GM21528 (cell line): ENCODE data around the gene ANTXR1.

Experiments
- ATAC-seq: cut with Tn5 transposase; IDR thresholded peaks from one replicate; pipeline ENCODE4 v1.9.1; 2021; ENCODE audit warnings: mild to moderate bottlenecking, moderate library complexity; ENCODE audit not compliant: unreplicated experiment, low FRiP score

The ANTXR1 gene

GRCh38 chr2:69031466-69031865 lies 18.5 kb downstream of the ANTXR1 start:
- ATAC-seq = no peak

DNA sequence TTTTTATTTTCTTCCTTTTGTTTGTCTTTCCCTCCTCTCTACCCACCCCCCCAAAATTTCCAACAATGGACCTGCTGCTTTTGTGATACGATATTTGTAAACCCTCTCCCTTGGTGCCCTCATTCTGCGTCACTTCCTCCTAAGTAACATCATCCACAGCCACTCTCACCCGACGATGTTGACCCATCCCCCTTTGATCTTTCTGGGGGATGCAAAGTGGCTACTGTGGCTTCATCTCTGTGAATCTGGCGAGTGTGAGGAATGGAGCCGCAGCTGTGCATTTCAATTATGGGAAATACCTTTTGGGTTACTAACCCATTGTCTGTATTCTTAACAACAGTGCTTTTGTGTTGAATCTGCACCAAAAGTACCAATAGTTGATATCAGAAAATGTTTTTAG lies 19.4 kb downstream of the ANTXR1 start:
- no peak for ATAC-seq

DNA sequence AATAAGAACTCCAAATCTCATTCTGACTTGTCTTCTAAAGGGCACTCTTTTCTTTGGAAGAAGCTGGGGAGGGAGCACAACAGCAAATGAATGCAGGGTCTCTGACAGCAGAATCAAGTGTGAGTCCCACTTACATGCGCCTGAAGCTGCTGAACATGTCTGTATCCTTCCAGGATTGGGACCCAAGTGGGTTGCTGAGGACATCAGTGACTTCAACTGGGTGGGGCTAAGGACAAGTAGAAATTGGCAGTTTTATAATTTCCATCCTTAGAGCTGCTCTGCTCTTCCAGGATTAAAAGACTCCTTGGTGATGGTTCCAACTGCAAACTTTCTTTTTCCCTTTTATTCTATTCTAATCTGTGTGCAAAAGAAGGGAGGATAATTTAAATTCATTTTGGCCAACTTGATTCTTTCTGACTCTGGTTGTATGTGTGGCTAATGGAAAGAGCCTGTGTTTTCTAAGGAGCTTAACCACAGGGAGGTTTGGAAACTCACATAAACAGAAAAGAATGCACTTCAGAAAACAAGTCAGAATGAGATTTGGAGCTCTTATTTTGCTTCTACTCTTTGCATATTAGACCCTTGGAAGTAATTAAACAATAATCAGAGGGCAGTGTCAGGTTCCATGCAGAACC lies 20.6 kb downstream of the ANTXR1 start:
- ATAC-seq = no peak

GRCh38 chr2:69034122-69034521 lies 21.1 kb downstream of the ANTXR1 start:
- ATAC-seq = no peak

- no peak for ATAC-seq
Observed at GRCh38 chr2:69034845-69035244, 21.9 kb downstream of the ANTXR1 start.

- no peak for ATAC-seq
Observed at GRCh38 chr2:69036926-69037325, 23.9 kb downstream of the ANTXR1 start.

DNA sequence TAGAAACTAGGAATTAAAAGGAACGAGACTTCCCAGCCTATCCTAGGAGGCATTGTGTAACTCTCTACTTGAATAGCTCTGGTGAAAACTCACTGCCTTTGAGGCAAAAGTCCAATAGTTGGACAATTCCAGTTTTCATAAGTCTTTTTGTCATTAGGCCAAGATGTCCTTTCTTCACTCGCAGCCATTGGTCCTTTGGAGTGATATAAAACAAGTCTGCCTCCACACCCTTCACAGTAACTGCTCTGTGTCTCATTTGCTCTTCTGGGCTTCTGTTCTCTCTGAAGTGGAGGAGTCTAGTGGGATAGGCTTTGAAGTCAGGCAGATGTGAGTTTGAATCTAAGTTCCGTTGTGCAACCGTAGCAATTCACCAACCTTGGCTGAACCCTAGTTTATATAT lies 28.2 kb downstream of the ANTXR1 start:
- no peak for ATAC-seq

DNA sequence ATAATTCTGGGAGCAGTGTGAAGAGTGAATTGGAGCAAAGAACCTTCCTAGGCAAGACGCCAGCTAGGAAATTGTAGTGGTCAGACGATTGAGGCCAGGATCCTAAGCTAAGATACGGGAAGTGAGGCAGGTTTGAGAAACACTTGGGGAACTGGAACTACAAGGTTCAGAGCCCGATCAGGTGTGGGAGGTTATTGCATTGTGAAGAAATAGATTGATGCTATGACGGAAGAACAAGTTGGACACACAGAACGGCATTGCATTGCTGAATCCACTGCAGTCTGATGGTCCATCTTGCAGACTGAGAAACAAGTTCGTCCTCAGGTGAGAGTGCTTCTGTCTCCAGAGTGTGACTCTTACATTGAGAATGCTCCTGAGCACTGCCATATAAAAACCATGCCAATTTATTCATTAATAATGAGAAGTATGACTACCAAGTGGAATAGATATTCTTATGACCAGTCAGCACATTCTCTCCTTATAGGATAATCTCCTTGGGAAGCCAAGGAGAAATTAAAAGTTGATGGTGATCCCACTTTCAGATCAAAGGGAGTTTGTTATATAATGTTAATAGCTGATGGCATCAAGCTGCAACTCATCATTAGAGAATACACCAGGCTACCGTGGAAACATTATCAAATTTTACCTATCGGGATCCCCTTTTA lies 30.9 kb downstream of the ANTXR1 start:
- ATAC-seq = no peak

GRCh38 chr2:69046221-69046662 lies 33.3 kb downstream of the ANTXR1 start:
- no peak for ATAC-seq

- ATAC-seq = no peak
Observed at GRCh38 chr2:69047625-69048145, 34.7 kb downstream of the ANTXR1 start.

DNA sequence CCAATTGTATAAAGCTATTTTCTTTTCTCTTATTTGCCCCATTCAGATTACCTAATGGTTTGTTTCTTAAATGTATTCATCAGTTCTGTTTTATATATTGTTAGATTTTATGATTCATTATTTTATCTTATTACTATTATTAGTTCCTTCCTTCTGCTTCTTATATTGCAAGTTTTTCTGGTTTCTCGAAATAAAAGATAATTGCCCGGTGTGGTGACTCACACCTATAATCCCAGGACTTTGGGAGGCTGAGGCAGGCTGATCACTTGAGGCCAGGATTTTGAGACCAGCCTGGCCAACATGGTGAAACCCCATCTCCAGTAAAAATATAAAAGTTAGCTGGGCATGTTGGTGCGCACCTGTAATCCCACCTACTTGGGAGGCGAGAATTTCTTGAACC lies 37.8 kb downstream of the ANTXR1 start:
- ATAC-seq = no peak

GRCh38 chr2:69053416-69053965 lies 40.5 kb downstream of the ANTXR1 start:
- no peak for ATAC-seq

GRCh38 chr2:69054431-69054830 lies 41.5 kb downstream of the ANTXR1 start:
- no peak for ATAC-seq

DNA sequence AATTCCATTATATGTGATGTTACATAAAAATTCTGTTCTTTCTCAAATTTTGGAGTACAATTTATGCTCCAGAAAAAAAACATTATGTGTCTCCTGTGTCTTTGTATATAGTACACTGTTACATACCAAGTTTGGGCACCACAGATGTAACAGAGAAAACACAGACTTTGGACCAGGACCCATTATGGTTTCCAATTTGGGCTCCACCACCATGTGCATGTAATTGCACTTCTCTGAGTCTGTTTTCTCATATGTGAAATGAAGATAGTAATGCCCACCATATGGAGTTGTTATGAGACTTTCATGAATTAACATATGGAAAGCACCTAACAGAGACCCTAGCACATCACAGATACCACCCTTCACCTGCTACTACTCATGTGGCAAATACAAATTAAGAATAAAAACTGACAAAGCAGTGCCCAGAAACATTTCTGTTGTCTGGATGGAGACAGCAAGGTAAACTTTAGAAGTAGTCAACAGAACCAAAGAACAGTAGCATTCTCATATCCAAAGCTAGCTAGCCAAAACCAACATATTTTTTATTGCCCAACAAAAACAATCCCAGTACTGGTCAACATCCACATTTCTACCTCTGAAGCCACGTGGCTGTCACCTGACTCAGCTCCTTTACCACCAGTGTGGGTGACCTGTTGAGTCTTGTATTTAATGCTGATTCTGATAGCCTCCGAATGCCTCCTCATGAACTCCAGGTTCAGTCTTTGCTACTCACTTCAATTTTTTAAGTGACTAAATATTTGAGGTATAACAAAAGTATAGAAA lies 42.9 kb downstream of the ANTXR1 start:
- no peak for ATAC-seq

GRCh38 chr2:69057660-69058059 lies 44.7 kb downstream of the ANTXR1 start:
- ATAC-seq = no peak

DNA sequence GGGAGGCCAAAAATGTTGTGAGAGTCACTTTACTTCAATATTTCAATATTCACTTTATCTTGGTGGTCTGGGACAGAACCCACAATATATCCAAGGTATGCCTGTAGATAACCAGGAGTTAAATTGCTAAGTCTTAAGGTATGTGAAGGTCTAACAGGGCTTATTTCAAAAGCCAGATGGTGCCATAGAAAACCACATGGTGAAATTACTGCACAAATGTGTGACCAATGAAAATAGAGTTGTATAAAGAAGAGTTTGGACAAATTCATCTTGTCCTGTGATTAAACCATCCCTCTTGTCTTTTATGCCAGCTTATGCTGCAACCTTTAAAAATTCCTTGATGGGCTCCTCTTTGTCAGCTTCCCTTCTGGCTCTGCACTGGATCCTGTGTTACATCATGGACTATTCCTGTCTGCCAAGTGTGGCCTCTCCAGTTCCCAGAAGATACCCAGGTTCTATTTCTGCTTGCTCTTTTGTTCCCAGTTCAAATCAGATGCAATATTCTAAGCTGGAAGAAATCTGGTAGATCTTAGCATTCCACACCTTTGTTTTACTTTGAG lies 46.8 kb downstream of the ANTXR1 start:
- ATAC-seq = no peak

DNA sequence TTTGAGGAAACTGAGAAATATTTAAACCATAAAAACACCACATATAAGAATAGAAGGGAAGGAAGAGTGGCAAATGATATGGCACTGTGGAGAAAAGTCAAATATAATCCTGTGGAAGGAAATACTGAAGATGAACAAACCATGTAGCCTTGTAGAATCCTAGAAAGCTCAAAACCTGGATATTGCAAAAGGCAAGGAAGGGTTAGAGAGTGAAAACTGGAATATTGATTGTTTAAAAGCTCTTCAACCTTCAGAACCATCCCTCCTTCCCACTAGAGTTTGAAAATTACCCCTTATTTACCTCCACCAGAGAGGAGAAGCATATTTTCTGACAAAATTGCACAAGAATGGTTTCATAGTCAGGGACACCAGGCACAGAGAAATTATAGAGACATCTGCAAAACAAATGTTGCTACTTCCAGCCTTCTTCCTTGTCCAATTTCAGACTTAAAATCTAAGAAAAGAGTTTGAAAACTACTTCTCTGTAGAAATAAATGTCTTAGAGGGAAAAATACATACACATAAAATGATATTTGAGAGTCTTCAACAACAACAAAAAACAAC lies 48.0 kb downstream of the ANTXR1 start:
- ATAC-seq = no peak

DNA sequence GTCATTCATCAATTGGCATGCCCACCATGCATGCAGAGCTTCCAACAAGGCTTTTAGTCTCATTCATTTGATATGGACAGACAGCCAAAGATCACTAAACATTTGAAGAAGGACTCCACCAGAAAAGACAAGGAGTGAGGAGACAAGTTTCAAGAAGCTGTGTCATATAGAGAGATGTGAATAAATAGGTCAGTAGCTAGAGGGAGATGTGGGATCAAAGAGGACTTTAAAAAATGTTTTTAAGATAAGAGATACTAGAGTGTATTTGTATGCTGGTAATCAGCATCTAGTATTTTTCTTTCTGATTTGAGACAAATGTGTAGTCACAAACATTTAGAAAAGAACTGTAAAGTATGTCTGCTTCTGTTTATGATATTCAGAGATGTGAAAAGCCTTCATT lies 48.5 kb downstream of the ANTXR1 start:
- ATAC-seq = no peak

GRCh38 chr2:69062307-69062962 lies 49.5 kb downstream of the ANTXR1 start:
- no peak for ATAC-seq

GRCh38 chr2:69065735-69066336 lies 52.9 kb downstream of the ANTXR1 start:
- no peak for ATAC-seq
